Measurements from ENCODE around the gene AP4E1.

Gene AP4E1

GRCh38 chr15:51004103-51004551 lies 95.6 kb downstream of the AP4E1 start:
- no peak for DNase-seq (ENCODE audit: low spot score)

GRCh38 chr15:51006336-51006985 lies 98.0 kb downstream of the AP4E1 start:
- DNase-seq (ENCODE audit: low spot score): peak; percentile 9
- no peak for TF ChIP-seq CTCF (IDR thresholded peaks at IDR 0.05; ENCODE audit: extremely low read depth, missing control alignments)

More at GRCh38 chr15:51004103-51004551, 95.6 kb downstream of the AP4E1 start:
- no peak for TF ChIP-seq CTCF (IDR thresholded peaks at IDR 0.05; ENCODE audit: extremely low read depth, missing control alignments)

- DNase-seq (ENCODE audit: low spot score): no peak
- no peak for TF ChIP-seq CTCF (IDR thresholded peaks at IDR 0.05; ENCODE audit: extremely low read depth, missing control alignments)
Observed at GRCh38 chr15:51007131-51007666, 98.7 kb downstream of the AP4E1 start.

- TF ChIP-seq CTCF (IDR thresholded peaks at IDR 0.05; ENCODE audit: extremely low read depth, missing control alignments): no peak
Observed at GRCh38 chr15:51011212-51011611, 102.7 kb downstream of the AP4E1 start.

GRCh38 chr15:51016615-51017014 lies 108.1 kb downstream of the AP4E1 start:
- no peak for DNase-seq (ENCODE audit: low spot score)

More at GRCh38 chr15:51011212-51011611, 102.7 kb downstream of the AP4E1 start:
- DNase-seq (ENCODE audit: low spot score): no peak

GRCh38 chr15:51022206-51022605 lies 113.7 kb downstream of the AP4E1 start:
- no peak for DNase-seq (ENCODE audit: low spot score)
- TF ChIP-seq CTCF (IDR thresholded peaks at IDR 0.05; ENCODE audit: extremely low read depth, missing control alignments): no peak

More at GRCh38 chr15:51016615-51017014, 108.1 kb downstream of the AP4E1 start:
- no peak for TF ChIP-seq CTCF (IDR thresholded peaks at IDR 0.05; ENCODE audit: extremely low read depth, missing control alignments)

- no peak for DNase-seq (ENCODE audit: low spot score)
- no peak for TF ChIP-seq CTCF (IDR thresholded peaks at IDR 0.05; ENCODE audit: extremely low read depth, missing control alignments)
Observed at GRCh38 chr15:51023499-51023898, 115.0 kb downstream of the AP4E1 start.

Measured in GM20000 (cell line).